Kidney epithelial cell (primary cell): Measurements from ENCODE around the gene YIPF6. TPM values are rescaled to one million over a fixed set of nuclear protein-coding genes. Genes with fewer than 3 reads are reported as not detected.

ENCODE experiments used
- DNase-seq: peaks from one replicate; pipeline ENCODE4 v3.0.0-alpha.2; 2010; ENCODE audit warnings: low read depth
- H3K27me3 ChIP-seq: 2 replicates; pipeline ENCODE4 v1.6.0; 2011; ENCODE audit warnings: low read length; ENCODE audit not compliant: control insufficient read depth, insufficient read depth
- H3K36me3 ChIP-seq: 2 replicates; pipeline ENCODE4 v1.5.1; 2011; ENCODE audit warnings: low read length; ENCODE audit not compliant: control insufficient read depth, insufficient read depth
- H3K4me3 ChIP-seq: 2 replicates; pipeline ENCODE4 v1.5.1; 2011; ENCODE audit warnings: low read depth, mild to moderate bottlenecking, control low read depth, low read length
- CTCF ChIP-seq: IDR thresholded peaks from 2 replicates; pipeline ENCODE4 v1.5.1; 2011; ENCODE audit warnings: mild to moderate bottlenecking, moderate library complexity, low read length, control low read depth, inconsistent platforms; ENCODE audit not compliant: insufficient read depth, poor library complexity, severe bottlenecking
- total RNA-seq: library from RNA; depleted of rRNA; stranded (reverse); fragments of >200 nt; gene quantifications from 2 replicates; pipeline ENCODE4 v1.2.3, GENCODE V29; 2015

Gene YIPF6
- total RNA-seq, 1 donor from 2014 or later, result 25.5 TPM

- Histone ChIP-seq H3K36me3 (no peaks in the 10 kb centered on the region), H3K27me3 (no peaks in the 10 kb centered on the region), H3K4me3 (no peak overlapping the region)
- DNase-seq, result no peak
- no peak for TF ChIP-seq CTCF
Measured at GRCh38 chrX:68574240-68574639, 75.4 kb downstream of the YIPF6 start.

- no peak overlapping the region for H3K4me3 ChIP-seq
Measured at GRCh38 chrX:68579810-68580209, 81.0 kb downstream of the YIPF6 start.

GRCh38 chrX:68584221-68584620 is 85.4 kb downstream of the YIPF6 start:
- H3K4me3 ChIP-seq, result no peak overlapping the region
- no peak for DNase-seq
- no peaks in the 10 kb centered on the region for H3K27me3 ChIP-seq
- no peaks in the 10 kb centered on the region for H3K36me3 ChIP-seq
- TF ChIP-seq CTCF, result no peak

More at GRCh38 chrX:68579810-68580209, 81.0 kb downstream of the YIPF6 start:
- Histone ChIP-seq H3K27me3 (no peaks in the 10 kb centered on the region), H3K36me3 (no peaks in the 10 kb centered on the region)
- no peak for TF ChIP-seq CTCF
- no peak for DNase-seq

Other genes with a start within 250 kb of the YIPF6 start
- 3.1 and 6.9 TPM in 2 replicates for gene OPHN1, start 65.6 kb upstream of the YIPF6 start, total RNA-seq
- 1.8 and 2.7 TPM in 2 replicates for gene STARD8, start 148.6 kb downstream of the YIPF6 start, total RNA-seq